Calu3 (cell line): ENCODE data around the gene C1QA. TPM values are rescaled to one million over a fixed set of nuclear protein-coding genes. Genes with fewer than 3 reads are reported as not detected.

Source experiments
- BruUV-seq: library from RNA; stranded (reverse); fragments of 400-500 nt; replicated peaks from 2 replicates; lab custom pipeline; 2021; lab: Mats Ljungman, UMichigan
- CTCF ChIA-PET: fragments of 300-600 bp; sonication (Branson Sonifier 250); formaldehyde crosslinking; loops from one replicate; lab custom pipeline; 2022; ENCODE audit warnings: antibody characterized with exemption; lab: Charles Lee
- DNase-seq: peaks from one replicate; pipeline ENCODE4 v3.0.0; 2022
- H3K27ac Mint-ChIP-seq: one replicate; pipeline ENCODE4 v1.8.0; 2022; ENCODE audit warnings: mixed read lengths; ENCODE audit not compliant: unreplicated experiment
- H3K27me3 Mint-ChIP-seq: one replicate; pipeline ENCODE4 v1.8.0; 2022; ENCODE audit warnings: mixed read lengths; ENCODE audit not compliant: unreplicated experiment
- H3K36me3 Mint-ChIP-seq: one replicate; pipeline ENCODE4 v1.8.0; 2022; ENCODE audit warnings: mild to moderate bottlenecking, moderate library complexity, mixed read lengths; ENCODE audit not compliant: insufficient read depth, unreplicated experiment
- H3K4me1 Mint-ChIP-seq: one replicate; pipeline ENCODE4 v1.8.0; 2022; ENCODE audit warnings: mild to moderate bottlenecking, low read depth, mixed read lengths; ENCODE audit not compliant: unreplicated experiment
- H3K4me3 Mint-ChIP-seq: one replicate; pipeline ENCODE4 v1.8.0; 2022; ENCODE audit warnings: mild to moderate bottlenecking, low read depth, moderate library complexity, mixed read lengths; ENCODE audit not compliant: unreplicated experiment
- H3K9me3 Mint-ChIP-seq: one replicate; pipeline ENCODE4 v1.8.0; 2022; ENCODE audit warnings: low read depth, mixed read lengths; ENCODE audit not compliant: unreplicated experiment
- intact Hi-C: fragments of 100-400 bp; cut with micrococcal nuclease; formaldehyde crosslinking; loops from one replicate; pipeline ENCODE4 v1.10.0; 2022; ENCODE audit not compliant: unreplicated experiment
- total RNA-seq: library from RNA; stranded (reverse); gene quantifications from 2 replicates; pipeline ENCODE4 v1.2.3, GENCODE V29; 2022
- TF ChIP-seq, protein P1 (sequence below): fragments of 200-600 bp; IDR thresholded peaks from one replicate; pipeline ENCODE4 v1.8.0; 2022; ENCODE audit warnings: antibody characterized with exemption; ENCODE audit not compliant: unreplicated experiment

Gene C1QA
- total RNA-seq, 1 experiment from 2014 or later, result not detected

DNA sequence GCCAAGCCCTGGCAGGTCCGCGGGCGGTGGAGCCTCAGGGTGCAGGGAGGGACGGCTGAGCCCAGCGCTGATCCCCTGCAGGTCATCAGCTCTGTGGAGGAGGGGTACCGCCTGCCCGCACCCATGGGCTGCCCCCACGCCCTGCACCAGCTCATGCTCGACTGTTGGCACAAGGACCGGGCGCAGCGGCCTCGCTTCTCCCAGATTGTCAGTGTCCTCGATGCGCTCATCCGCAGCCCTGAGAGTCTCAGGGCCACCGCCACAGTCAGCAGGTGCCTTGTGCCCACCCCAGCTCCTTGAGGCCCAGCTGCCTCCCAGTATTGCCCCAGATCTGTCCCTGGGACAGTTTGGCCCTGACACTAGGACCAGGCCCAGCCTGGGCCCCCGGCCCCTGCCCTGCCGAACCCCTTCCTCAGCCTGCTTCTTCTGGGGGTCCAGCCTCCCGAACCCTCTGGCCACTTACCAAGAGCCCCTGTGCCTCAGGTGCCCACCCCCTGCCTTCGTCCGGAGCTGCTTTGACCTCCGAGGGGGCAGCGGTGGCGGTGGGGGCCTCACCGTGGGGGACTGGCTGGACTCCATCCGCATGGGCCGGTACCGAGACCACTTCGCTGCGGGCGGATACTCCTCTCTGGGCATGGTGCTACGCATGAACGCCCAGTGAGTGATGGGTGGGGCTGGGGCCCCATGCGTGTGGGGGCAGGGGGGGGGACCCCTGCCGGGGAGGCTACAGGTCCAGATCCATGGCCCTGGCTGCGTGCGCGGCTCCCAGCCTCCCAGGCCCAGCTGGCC lies 35.4 kb upstream of the C1QA start:
- CTCF ChIA-PET, result interaction anchor here (0.6 kb wide), 1 partner anchor 424 kb away, joined by 4 read pairs; no protein-coding TSS in a partner anchor
- H3K9me3 Mint-ChIP-seq, result no peaks in the 10 kb centered on the region
- H3K27me3 Mint-ChIP-seq, result peaks cover 90% of the 10 kb centered on the region
- H3K27ac Mint-ChIP-seq, result no peak overlapping the region
- no peaks in the 10 kb centered on the region for H3K36me3 Mint-ChIP-seq
- no peak overlapping the region for H3K4me3 Mint-ChIP-seq
- H3K4me1 Mint-ChIP-seq, result no peaks in the 10 kb centered on the region
- intact Hi-C loops, result no loop called here
- BruUV-seq, result no TSS peak
- no peak for DNase-seq
- TF ChIP-seq, protein P1, sequence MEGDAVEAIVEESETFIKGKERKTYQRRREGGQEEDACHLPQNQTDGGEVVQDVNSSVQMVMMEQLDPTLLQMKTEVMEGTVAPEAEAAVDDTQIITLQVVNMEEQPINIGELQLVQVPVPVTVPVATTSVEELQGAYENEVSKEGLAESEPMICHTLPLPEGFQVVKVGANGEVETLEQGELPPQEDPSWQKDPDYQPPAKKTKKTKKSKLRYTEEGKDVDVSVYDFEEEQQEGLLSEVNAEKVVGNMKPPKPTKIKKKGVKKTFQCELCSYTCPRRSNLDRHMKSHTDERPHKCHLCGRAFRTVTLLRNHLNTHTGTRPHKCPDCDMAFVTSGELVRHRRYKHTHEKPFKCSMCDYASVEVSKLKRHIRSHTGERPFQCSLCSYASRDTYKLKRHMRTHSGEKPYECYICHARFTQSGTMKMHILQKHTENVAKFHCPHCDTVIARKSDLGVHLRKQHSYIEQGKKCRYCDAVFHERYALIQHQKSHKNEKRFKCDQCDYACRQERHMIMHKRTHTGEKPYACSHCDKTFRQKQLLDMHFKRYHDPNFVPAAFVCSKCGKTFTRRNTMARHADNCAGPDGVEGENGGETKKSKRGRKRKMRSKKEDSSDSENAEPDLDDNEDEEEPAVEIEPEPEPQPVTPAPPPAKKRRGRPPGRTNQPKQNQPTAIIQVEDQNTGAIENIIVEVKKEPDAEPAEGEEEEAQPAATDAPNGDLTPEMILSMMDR, result no peak

GRCh38 chr1:22601610-22602009 lies 34.8 kb upstream of the C1QA start:
- H3K27me3 Mint-ChIP-seq, result peaks cover 90% of the 10 kb centered on the region
- CTCF ChIA-PET, result no interaction called here

DNA sequence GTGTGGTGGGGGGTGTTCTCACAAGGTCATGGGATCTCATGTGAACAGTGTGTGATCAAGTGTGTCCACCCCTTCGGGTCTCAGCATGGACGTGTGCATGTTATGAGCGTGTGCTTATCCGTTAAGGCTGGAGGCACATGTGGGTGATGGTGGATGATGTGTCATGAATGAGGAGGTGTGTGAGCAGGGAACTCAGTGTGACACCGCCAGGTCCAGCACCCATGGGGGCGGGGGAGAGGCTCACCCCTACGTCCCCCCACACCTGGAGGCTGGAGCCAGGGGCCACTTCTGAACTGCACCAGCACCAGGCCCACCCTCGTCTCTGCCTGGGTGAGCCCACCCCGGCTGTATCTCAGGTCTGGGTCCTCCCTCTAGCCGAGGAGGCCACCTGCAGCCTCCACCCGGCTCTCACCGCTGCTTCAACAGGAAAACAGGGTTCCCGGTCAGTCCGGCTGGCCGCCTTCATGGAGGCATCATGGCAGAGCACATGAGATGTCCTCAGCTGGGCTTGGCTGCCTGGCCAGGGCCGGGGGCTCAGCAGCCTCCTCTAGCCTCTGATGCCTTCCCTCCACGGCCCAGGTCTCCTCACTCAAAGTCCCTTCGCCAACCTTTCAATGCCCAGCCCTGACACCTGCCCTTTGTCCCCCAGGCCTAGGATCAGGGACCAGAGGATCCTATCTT lies 34.2 kb upstream of the C1QA start:
- intact Hi-C loops, result no loop called here
- TF ChIP-seq, protein P1, result no peak
- CTCF ChIA-PET, result no interaction called here
- Mint-ChIP-seq H3K4me1 (no peaks in the 10 kb centered on the region), H3K9me3 (no peaks in the 10 kb centered on the region), H3K27me3 (peaks cover 90% of the 10 kb centered on the region), H3K27ac (no peak overlapping the region), H3K4me3 (no peak overlapping the region), H3K36me3 (no peaks in the 10 kb centered on the region)
- BruUV-seq, result no TSS peak
- DNase-seq, result no peak

More at GRCh38 chr1:22601610-22602009, 34.8 kb upstream of the C1QA start:
- TF ChIP-seq, protein P1, result no peak
- no peak for DNase-seq
- H3K4me1 Mint-ChIP-seq, result no peaks in the 10 kb centered on the region
- intact Hi-C loops, result no loop called here
- no TSS peak for BruUV-seq
- no peak overlapping the region for H3K27ac Mint-ChIP-seq
- no peak overlapping the region for H3K4me3 Mint-ChIP-seq
- H3K36me3 Mint-ChIP-seq, result no peaks in the 10 kb centered on the region
- no peaks in the 10 kb centered on the region for H3K9me3 Mint-ChIP-seq

DNA sequence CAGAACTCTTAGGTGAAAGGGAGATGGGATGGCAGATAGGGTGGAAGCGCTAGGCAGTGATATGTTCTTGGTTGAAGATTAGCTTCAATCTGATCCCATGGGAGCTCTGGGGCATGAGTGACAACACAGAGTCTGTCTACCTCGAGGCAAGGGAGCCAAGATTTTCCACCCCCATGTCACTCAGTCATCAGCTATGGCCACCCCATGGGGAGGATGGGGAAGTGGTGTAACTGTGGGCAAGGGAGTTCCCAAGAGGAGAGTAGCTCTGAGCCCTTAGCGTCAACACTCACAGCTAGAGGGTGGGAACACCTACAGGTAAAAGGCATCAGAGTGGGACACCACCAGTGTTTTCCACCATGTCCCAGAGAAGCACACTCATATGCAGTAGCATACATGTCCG lies 30.3 kb upstream of the C1QA start:
- intact Hi-C loops, result no loop called here
- DNase-seq, result no peak
- BruUV-seq, result no TSS peak
- peaks cover 90% of the 10 kb centered on the region for H3K27me3 Mint-ChIP-seq
- H3K9me3 Mint-ChIP-seq, result no peaks in the 10 kb centered on the region
- CTCF ChIA-PET, result no interaction called here
- TF ChIP-seq, protein P1, result no peak
- H3K36me3 Mint-ChIP-seq, result no peaks in the 10 kb centered on the region
- H3K4me3 Mint-ChIP-seq, result no peak overlapping the region
- no peak overlapping the region for H3K27ac Mint-ChIP-seq
- H3K4me1 Mint-ChIP-seq, result no peaks in the 10 kb centered on the region
